ENCODE data around the gene NKX1-1. TPM values are rescaled to one million over a fixed set of nuclear protein-coding genes. Genes with fewer than 3 reads are reported as not detected.

The NKX1-1 gene
- total and polyA plus RNA-seq, 2 experiments from 2014 or later, result not detected

DNA sequence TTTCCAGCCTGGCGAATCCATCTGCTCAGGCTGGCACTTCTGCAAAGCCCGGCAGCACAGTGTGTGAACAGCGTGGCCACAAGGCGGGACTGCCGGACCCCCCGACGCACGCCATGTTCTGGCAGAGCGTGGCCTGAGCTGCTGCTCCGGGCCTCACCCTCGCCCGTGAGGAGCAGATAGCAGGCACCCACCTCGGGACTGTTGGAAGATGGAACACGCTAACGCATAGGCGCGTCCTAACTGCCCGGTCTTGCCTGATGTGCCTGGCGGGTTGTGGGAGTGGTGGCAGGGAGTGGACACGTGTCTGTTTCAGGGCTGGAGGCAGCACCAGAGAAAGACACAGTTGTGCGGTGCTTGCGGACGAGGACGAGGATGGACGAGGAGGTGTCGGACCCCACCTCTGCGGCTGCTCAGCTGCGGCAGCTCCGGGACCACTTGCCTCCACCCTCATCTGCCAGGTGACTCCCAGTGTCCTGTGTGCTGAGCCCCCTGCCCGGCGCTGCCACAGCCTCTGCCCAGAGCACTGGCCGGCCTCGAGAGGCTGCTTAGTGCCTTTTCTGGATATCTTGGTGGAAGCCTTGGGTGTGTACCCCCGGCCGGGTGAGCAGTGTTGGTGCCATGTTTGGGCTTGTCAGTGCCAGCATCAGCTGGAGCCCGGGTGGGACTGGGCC, 31.1 kb downstream of the NKX1-1 start:
- DNase-seq (ENCODE audit: low spot score) (no peak), ATAC-seq (no peak)
- H3K4me2 ChIP-seq, result no peak overlapping the region
- H3K36me3 Mint-ChIP-seq (ENCODE audit: low read depth), result peaks cover 3% of the 10 kb centered on the region; the same call in 2 of the 3 replicates
- H3K27ac ChIP-seq (ENCODE audit: low read depth), result no peak overlapping the region
- H3K4me1 Mint-ChIP-seq, result no peaks in the 10 kb centered on the region
- H3K4me1 ChIP-seq (ENCODE audit: insufficient read depth), result no peaks in the 10 kb centered on the region
- no peak overlapping the region for H3K4me3 ChIP-seq
- no peaks in the 10 kb centered on the region for H3K27me3 ChIP-seq (ENCODE audit: insufficient read depth)
- peaks cover 2% of the 10 kb centered on the region for H3K27me3 Mint-ChIP-seq (ENCODE audit: insufficient read depth, low read depth, poor library complexity)
- no peak overlapping the region for H2AFZ ChIP-seq
- H3K9me2 ChIP-seq (ENCODE audit: insufficient read depth), result no peaks in the 10 kb centered on the region
- no peaks in the 10 kb centered on the region; the same call in 1 of the 2 replicates for H4K20me1 ChIP-seq (replicated peaks; ENCODE audit: insufficient read depth)
- H3K27ac Mint-ChIP-seq, result no peak overlapping the region
- H3K9me3 Mint-ChIP-seq, result no peaks in the 10 kb centered on the region
- TF ChIP-seq, protein P1, sequence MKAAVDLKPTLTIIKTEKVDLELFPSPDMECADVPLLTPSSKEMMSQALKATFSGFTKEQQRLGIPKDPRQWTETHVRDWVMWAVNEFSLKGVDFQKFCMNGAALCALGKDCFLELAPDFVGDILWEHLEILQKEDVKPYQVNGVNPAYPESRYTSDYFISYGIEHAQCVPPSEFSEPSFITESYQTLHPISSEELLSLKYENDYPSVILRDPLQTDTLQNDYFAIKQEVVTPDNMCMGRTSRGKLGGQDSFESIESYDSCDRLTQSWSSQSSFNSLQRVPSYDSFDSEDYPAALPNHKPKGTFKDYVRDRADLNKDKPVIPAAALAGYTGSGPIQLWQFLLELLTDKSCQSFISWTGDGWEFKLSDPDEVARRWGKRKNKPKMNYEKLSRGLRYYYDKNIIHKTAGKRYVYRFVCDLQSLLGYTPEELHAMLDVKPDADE (IDR thresholded peaks at IDR 0.05), result no peak
- TF ChIP-seq EZH2 (IDR thresholded peaks at IDR 0.05; ENCODE audit: low read depth, unreplicated experiment) (no peak), STAT1 (IDR thresholded peaks at IDR 0.05; ENCODE audit: unreplicated experiment) (no peak), NANOG (IDR thresholded peaks at IDR 0.05; ENCODE audit: borderline replicate concordance) (no peak), ZNF331 (CRISPR knock-in tag; IDR thresholded peaks at IDR 0.05; ENCODE audit: low read depth) (no peak), POLR2AphosphoS5 (IDR thresholded peaks at IDR 0.05; ENCODE audit: low read depth) (no peak), JUNB (IDR thresholded peaks at IDR 0.05; ENCODE audit: unreplicated experiment) (no peak)
- TF ChIP-seq, protein P2, sequence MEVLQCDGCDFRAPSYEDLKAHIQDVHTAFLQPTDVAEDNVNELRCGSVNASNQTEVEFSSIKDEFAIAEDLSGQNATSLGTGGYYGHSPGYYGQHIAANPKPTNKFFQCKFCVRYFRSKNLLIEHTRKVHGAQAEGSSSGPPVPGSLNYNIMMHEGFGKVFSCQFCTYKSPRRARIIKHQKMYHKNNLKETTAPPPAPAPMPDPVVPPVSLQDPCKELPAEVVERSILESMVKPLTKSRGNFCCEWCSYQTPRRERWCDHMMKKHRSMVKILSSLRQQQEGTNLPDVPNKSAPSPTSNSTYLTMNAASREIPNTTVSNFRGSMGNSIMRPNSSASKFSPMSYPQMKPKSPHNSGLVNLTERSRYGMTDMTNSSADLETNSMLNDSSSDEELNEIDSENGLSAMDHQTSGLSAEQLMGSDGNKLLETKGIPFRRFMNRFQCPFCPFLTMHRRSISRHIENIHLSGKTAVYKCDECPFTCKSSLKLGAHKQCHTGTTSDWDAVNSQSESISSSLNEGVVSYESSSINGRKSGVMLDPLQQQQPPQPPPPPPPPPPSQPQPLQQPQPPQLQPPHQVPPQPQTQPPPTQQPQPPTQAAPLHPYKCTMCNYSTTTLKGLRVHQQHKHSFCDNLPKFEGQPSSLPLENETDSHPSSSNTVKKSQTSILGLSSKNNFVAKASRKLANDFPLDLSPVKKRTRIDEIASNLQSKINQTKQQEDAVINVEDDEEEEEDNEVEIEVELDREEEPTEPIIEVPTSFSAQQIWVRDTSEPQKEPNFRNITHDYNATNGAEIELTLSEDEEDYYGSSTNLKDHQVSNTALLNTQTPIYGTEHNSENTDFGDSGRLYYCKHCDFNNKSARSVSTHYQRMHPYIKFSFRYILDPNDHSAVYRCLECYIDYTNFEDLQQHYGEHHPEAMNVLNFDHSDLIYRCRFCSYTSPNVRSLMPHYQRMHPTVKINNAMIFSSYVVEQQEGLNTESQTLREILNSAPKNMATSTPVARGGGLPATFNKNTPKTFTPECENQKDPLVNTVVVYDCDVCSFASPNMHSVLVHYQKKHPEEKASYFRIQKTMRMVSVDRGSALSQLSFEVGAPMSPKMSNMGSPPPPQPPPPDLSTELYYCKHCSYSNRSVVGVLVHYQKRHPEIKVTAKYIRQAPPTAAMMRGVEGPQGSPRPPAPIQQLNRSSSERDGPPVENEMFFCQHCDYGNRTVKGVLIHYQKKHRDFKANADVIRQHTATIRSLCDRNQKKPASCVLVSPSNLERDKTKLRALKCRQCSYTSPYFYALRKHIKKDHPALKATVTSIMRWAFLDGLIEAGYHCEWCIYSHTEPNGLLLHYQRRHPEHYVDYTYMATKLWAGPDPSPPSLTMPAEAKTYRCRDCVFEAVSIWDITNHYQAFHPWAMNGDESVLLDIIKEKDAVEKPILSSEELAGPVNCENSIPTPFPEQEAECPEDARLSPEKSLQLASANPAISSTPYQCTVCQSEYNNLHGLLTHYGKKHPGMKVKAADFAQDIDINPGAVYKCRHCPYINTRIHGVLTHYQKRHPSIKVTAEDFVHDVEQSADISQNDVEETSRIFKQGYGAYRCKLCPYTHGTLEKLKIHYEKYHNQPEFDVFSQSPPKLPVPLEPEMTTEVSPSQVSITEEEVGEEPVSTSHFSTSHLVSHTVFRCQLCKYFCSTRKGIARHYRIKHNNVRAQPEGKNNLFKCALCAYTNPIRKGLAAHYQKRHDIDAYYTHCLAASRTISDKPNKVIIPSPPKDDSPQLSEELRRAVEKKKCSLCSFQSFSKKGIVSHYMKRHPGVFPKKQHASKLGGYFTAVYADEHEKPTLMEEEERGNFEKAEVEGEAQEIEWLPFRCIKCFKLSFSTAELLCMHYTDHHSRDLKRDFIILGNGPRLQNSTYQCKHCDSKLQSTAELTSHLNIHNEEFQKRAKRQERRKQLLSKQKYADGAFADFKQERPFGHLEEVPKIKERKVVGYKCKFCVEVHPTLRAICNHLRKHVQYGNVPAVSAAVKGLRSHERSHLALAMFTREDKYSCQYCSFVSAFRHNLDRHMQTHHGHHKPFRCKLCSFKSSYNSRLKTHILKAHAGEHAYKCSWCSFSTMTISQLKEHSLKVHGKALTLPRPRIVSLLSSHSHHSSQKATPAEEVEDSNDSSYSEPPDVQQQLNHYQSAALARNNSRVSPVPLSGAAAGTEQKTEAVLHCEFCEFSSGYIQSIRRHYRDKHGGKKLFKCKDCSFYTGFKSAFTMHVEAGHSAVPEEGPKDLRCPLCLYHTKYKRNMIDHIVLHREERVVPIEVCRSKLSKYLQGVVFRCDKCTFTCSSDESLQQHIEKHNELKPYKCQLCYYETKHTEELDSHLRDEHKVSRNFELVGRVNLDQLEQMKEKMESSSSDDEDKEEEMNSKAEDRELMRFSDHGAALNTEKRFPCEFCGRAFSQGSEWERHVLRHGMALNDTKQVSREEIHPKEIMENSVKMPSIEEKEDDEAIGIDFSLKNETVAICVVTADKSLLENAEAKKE (CRISPR knock-in tag; IDR thresholded peaks at IDR 0.05), result no peak
- TF ChIP-seq, protein P3, sequence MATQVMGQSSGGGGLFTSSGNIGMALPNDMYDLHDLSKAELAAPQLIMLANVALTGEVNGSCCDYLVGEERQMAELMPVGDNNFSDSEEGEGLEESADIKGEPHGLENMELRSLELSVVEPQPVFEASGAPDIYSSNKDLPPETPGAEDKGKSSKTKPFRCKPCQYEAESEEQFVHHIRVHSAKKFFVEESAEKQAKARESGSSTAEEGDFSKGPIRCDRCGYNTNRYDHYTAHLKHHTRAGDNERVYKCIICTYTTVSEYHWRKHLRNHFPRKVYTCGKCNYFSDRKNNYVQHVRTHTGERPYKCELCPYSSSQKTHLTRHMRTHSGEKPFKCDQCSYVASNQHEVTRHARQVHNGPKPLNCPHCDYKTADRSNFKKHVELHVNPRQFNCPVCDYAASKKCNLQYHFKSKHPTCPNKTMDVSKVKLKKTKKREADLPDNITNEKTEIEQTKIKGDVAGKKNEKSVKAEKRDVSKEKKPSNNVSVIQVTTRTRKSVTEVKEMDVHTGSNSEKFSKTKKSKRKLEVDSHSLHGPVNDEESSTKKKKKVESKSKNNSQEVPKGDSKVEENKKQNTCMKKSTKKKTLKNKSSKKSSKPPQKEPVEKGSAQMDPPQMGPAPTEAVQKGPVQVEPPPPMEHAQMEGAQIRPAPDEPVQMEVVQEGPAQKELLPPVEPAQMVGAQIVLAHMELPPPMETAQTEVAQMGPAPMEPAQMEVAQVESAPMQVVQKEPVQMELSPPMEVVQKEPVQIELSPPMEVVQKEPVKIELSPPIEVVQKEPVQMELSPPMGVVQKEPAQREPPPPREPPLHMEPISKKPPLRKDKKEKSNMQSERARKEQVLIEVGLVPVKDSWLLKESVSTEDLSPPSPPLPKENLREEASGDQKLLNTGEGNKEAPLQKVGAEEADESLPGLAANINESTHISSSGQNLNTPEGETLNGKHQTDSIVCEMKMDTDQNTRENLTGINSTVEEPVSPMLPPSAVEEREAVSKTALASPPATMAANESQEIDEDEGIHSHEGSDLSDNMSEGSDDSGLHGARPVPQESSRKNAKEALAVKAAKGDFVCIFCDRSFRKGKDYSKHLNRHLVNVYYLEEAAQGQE (IDR thresholded peaks at IDR 0.05; ENCODE audit: unreplicated experiment), result no peak
- H3F3A ChIP-seq (replicated peaks; ENCODE audit: low read depth), result no peaks in the 10 kb centered on the region
- no peaks in the 10 kb centered on the region for H3K79me2 ChIP-seq (replicated peaks; ENCODE audit: insufficient read depth)
- H3K4me3 Mint-ChIP-seq, result no peak overlapping the region
- no peaks in the 10 kb centered on the region for H3K36me3 ChIP-seq (ENCODE audit: insufficient read depth)
